ENCODE data around the gene WDR87.

DNA sequence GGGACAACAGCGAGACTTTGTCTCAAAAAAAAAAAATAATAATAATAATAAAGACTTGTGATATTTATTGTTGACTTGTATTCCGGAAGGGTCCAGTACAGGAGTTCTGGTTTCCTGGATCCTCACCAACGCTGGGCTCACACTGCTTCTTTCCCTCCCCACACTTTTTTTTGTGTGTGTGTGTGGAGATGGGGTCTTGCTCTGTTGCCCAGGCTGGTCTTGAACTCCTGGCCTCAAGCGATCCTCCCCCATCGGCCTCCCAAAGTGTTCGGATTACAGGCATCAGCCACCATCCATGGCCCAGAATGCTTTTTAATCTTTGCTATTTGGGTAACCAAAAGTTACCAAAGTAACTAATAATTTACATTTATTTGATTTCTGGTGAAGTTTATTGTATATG is 39.7 kb upstream of the WDR87 start:
- TF ChIP-seq CTCF (conservative IDR thresholded peaks at IDR 0.05) (no peak), EZH2 (IDR thresholded peaks at IDR 0.05; ENCODE audit: low read depth) (no peak)

Data from PC-9 (cell line).